IMR-90 (cell line): Measurements from ENCODE around the gene CIROP. TPM values are rescaled to one million over a fixed set of nuclear protein-coding genes. Genes with fewer than 3 reads are reported as not detected.
A peak's percentile ranks its signal among the peaks of the same experiment; 100 is the strongest.

Experiments
- ATAC-seq: fragments of 200-7000 bp; cut with Tn5 transposase; 2 replicates; pipeline ENCODE4 v1.9.1; 2020; ENCODE audit warnings: low read depth, mild to moderate bottlenecking, moderate library complexity
- BruUV-seq: library from RNA; stranded (reverse); fragments of 400-500 nt; replicated peaks from 2 replicates; lab custom pipeline; 2021; lab: Mats Ljungman, UMichigan
- CTCF ChIA-PET: fragments of 300-600 bp; formaldehyde crosslinking; extraction: SDS; loops from one replicate; lab custom pipeline; 2021; ENCODE audit warnings: antibody characterized with exemption; lab: Yijun Ruan, JAX
- POLR2A ChIA-PET: fragments of 300-600 bp; sonication (Branson Sonifier 250); formaldehyde crosslinking; loops from one replicate; lab custom pipeline; 2022; ENCODE audit warnings: antibody characterized with exemption; ENCODE audit not compliant: unreplicated experiment; lab: Charles Lee
- DNase-seq: peaks from one replicate; pipeline ENCODE4 v3.0.0; 2013
- H2AFZ ChIP-seq: replicated peaks from 2 replicates; pipeline ENCODE3; 2013; ENCODE audit warnings: low read length, mild to moderate bottlenecking; ENCODE audit not compliant: poor library complexity
- H2AK5ac ChIP-seq: 2 replicates; pipeline ENCODE4 v1.6.1; 2013; ENCODE audit warnings: low read depth, low read length, inconsistent platforms
- H2AK9ac ChIP-seq: replicated peaks from 2 replicates; pipeline ENCODE3; 2013; ENCODE audit warnings: mild to moderate bottlenecking, low read depth, low read length, moderate library complexity; ENCODE audit not compliant: poor library complexity
- H2BK120ac ChIP-seq: 2 replicates; pipeline ENCODE4 v1.6.1; 2013; ENCODE audit warnings: low read depth, low read length, inconsistent platforms
- H2BK15ac ChIP-seq: 3 replicates; pipeline ENCODE4 v1.6.1; 2013; ENCODE audit warnings: low read depth, low read length, inconsistent platforms
- H2BK20ac ChIP-seq: 2 replicates; pipeline ENCODE4 v1.6.1; 2013; ENCODE audit warnings: low read depth, mild to moderate bottlenecking, inconsistent platforms, low read length, moderate library complexity
- H2BK5ac ChIP-seq: 2 replicates; pipeline ENCODE4 v1.6.1; 2013; ENCODE audit warnings: mild to moderate bottlenecking, low read depth, low read length, inconsistent platforms; ENCODE audit not compliant: poor library complexity, severe bottlenecking
- H3K14ac ChIP-seq: replicated peaks from 2 replicates; pipeline ENCODE4 v1.6.1; 2013; ENCODE audit warnings: low read depth, low read length, inconsistent platforms
- H3K18ac ChIP-seq: 2 replicates; pipeline ENCODE4 v1.6.1; 2013; ENCODE audit warnings: low read depth, low read length, control low read depth
- H3K23ac ChIP-seq: 2 replicates; pipeline ENCODE4 v1.6.1; 2013; ENCODE audit warnings: low read depth, low read length, inconsistent platforms
- H3K27ac ChIP-seq: 2 replicates; pipeline ENCODE4 v1.5.1; 2013; ENCODE audit warnings: mild to moderate bottlenecking, control low read depth, low read length; ENCODE audit not compliant: insufficient read depth
- H3K27me3 ChIP-seq: 2 replicates; pipeline ENCODE4 v1.6.1; 2013; ENCODE audit warnings: low read length; ENCODE audit not compliant: control insufficient read depth, insufficient read depth
- H3K36me3 ChIP-seq: 2 replicates; pipeline ENCODE4 v1.6.1; 2013; ENCODE audit warnings: low read length, mixed read lengths; ENCODE audit not compliant: control insufficient read depth, insufficient read depth
- H3K4ac ChIP-seq: 2 replicates; pipeline ENCODE4 v1.6.1; 2013; ENCODE audit warnings: low read depth, low read length, inconsistent platforms
- H3K4me1 ChIP-seq: 2 replicates; pipeline ENCODE4 v1.6.1; 2013; ENCODE audit warnings: low read length, mixed read lengths; ENCODE audit not compliant: control insufficient read depth, insufficient read depth
- H3K4me2 ChIP-seq: 2 replicates; pipeline ENCODE4 v1.6.1; 2013; ENCODE audit warnings: low read depth, mild to moderate bottlenecking, control low read depth, low read length, moderate library complexity
- H3K4me3 ChIP-seq: 2 replicates; pipeline ENCODE4 v1.5.1; 2013; ENCODE audit warnings: low read depth, mild to moderate bottlenecking, control low read depth, low read length, moderate library complexity; ENCODE audit not compliant: insufficient read depth
- H3K56ac ChIP-seq: 2 replicates; pipeline ENCODE4 v1.6.1; 2013; ENCODE audit warnings: low read length, inconsistent platforms; ENCODE audit not compliant: insufficient read depth; ENCODE audit errors: extremely low read depth
- H3K79me1 ChIP-seq, 2 experiments: 2 replicates each; pipeline ENCODE4 v1.6.1; 2013; ENCODE audit warnings: low read length in 2 of 2, inconsistent platforms in 1 of 2, low read depth in 1 of 2
- H3K9ac ChIP-seq: 2 replicates; pipeline ENCODE4 v1.6.1; 2013; ENCODE audit warnings: low read depth, low read length, control low read depth
- H3K9me1 ChIP-seq: 2 replicates; pipeline ENCODE4 v1.6.1; 2013; ENCODE audit warnings: low read length, inconsistent platforms; ENCODE audit not compliant: insufficient read depth
- H3K9me3 ChIP-seq: 2 replicates; pipeline ENCODE4 v1.6.1; 2013; ENCODE audit warnings: low read length; ENCODE audit not compliant: control insufficient read depth, insufficient read depth
- H4K20me1 ChIP-seq: 2 replicates; pipeline ENCODE4 v1.6.1; 2013; ENCODE audit warnings: low read length, inconsistent platforms; ENCODE audit not compliant: insufficient read depth
- H4K5ac ChIP-seq: 2 replicates; pipeline ENCODE4 v1.6.1; 2013; ENCODE audit warnings: mild to moderate bottlenecking, low read depth, low read length, control low read depth
- H4K8ac ChIP-seq, 2 experiments: 2 replicates each; pipeline ENCODE4 v1.6.1; 2013; ENCODE audit warnings: low read depth in 2 of 2, low read length in 2 of 2, control low read depth in 1 of 2, inconsistent platforms in 1 of 2
- H4K91ac ChIP-seq: 2 replicates; pipeline ENCODE4 v1.6.1; 2013; ENCODE audit warnings: low read depth, low read length, inconsistent platforms; ENCODE audit not compliant: insufficient read depth
- POLR2A ChIP-seq: IDR thresholded peaks from 2 replicates; pipeline ENCODE4 v1.6.1; 2012; ENCODE audit warnings: mild to moderate bottlenecking, low read depth, low read length
- RAD21 ChIP-seq: IDR thresholded peaks from 2 replicates; pipeline ENCODE4 v1.6.1; 2012; ENCODE audit warnings: low read length, improper control_type of control experiment
- WGBS, 2 experiments: methylation state at CpG; one replicate each; pipeline versions ENCODE4 v1.1.5 to v1.1.7; 2013; ENCODE audit warnings: missing lambda C conversion rate in 2 of 2; ENCODE audit not compliant: insufficient read length in 1 of 2; ENCODE audit errors: extremely low coverage in 2 of 2; 5-methylcytosine and 5-hydroxymethylcytosine counted together
- dilution Hi-C: fragments of 300-500 bp; cut with HindIII; formaldehyde crosslinking; loops from one replicate; pipeline ENCODE4 v1.14.3; 2018; ENCODE audit warnings: low sequenced_read_pairs; ENCODE audit not compliant: unreplicated experiment
- in situ Hi-C: fragments of 300-500 bp; cut with MboI; formaldehyde crosslinking; loops from 3 replicates; pipeline ENCODE4 v1.14.3; 2019; ENCODE audit warnings: low sequenced_read_pairs, inconsistent platforms, mixed read lengths
- intact Hi-C: fragments of 100-400 bp; cut with micrococcal nuclease; formaldehyde crosslinking; loops from 2 replicates; pipeline ENCODE4 v1.10.0; 2022
- polyA plus RNA-seq, 3 experiments: library from polyadenylated mRNA; depleted of rRNA; stranded (reverse); fragments of >200 nt; gene quantifications; 2 replicates each; pipeline ENCODE4 v1.2.3, GENCODE V29; 2012; ENCODE audit warnings: low replicate concordance in 1 of 3
- total RNA-seq: library from RNA; depleted of rRNA; stranded (reverse); fragments of >200 nt; gene quantifications from 2 replicates; pipeline ENCODE4 v1.2.3, GENCODE V29; 2012
- TF ChIP-seq, protein P1 (sequence below): conservative IDR thresholded peaks from 2 replicates; pipeline ENCODE4 v1.5.1; 2012; ENCODE audit warnings: mild to moderate bottlenecking, low read depth, low read length, improper control_type of control experiment

Gene CIROP
- total and polyA plus RNA-seq, 2 of the 4 experiments (the other 2 are of a cell fraction): 0.31 to 0.36 TPM

DNA sequence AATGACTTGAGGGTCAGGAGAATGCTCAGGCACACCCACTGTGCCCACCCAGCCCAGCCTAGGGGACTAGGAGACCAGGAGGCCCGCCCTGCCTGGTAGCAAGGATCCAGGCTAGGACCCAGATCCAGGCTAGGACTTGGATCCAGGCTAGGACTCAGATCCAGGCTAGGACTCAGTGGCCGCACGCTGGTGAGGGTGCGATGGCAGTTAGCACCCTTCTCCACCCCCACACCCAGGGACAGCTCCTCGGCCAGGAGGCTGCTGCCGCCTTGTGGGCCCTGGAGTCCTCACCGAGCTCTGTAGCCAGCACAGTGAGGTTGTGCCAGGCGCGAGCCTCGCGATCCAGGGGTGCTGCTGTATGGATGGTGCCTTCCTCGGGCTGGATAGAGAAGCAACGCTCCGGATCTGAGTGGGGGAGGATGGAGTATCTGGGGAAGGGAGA is 52.6 kb downstream of the CIROP start:
- 60% methylated on average over 2 of the region's 14 CpGs; no CpG with 5 or more reads in 1 of the 2 experiments for WGBS, 2 experiments
- H4K20me1 ChIP-seq: no peaks in the 10 kb centered on the region; the same call in 1 of the 2 replicates
- no peak overlapping the region for H4K5ac ChIP-seq
- in situ Hi-C loops: loop anchor here (5.0 kb wide), 1 partner anchor 60 kb away; no protein-coding TSS in a partner anchor
- H2BK15ac ChIP-seq: no peak overlapping the region
- no peak overlapping the region for H2BK5ac ChIP-seq
- peaks cover 0 to 19% of the 10 kb centered on the region in 2 experiments; a peak in 2 of 4 replicates for H3K79me1 ChIP-seq
- no peak overlapping the region for H3K56ac ChIP-seq
- no peak overlapping the region for H3K4me3 ChIP-seq
- ATAC-seq (no peak), DNase-seq (no peak)
- CTCF ChIA-PET: interaction anchor here (1.4 to 1.5 kb wide), 2 partner anchors 57 to 59 kb away, joined by 4 to 5 read pairs; no protein-coding TSS in a partner anchor
- no peak overlapping the region for H3K9ac ChIP-seq
- no peak overlapping the region for H3K23ac ChIP-seq
- H2AK9ac ChIP-seq: peak overlapping the region; percentile 23
- no peak overlapping the region for H2BK120ac ChIP-seq
- H3K27me3 ChIP-seq: no peaks in the 10 kb centered on the region
- intact Hi-C loops: loop anchor here (1.0 kb wide), 1 partner anchor 34 kb away; no protein-coding TSS in a partner anchor
- TF ChIP-seq RAD21 (peak; percentile 27; the same call in 1 of the 2 replicates), POLR2A (no peak)
- TF ChIP-seq, protein P1, sequence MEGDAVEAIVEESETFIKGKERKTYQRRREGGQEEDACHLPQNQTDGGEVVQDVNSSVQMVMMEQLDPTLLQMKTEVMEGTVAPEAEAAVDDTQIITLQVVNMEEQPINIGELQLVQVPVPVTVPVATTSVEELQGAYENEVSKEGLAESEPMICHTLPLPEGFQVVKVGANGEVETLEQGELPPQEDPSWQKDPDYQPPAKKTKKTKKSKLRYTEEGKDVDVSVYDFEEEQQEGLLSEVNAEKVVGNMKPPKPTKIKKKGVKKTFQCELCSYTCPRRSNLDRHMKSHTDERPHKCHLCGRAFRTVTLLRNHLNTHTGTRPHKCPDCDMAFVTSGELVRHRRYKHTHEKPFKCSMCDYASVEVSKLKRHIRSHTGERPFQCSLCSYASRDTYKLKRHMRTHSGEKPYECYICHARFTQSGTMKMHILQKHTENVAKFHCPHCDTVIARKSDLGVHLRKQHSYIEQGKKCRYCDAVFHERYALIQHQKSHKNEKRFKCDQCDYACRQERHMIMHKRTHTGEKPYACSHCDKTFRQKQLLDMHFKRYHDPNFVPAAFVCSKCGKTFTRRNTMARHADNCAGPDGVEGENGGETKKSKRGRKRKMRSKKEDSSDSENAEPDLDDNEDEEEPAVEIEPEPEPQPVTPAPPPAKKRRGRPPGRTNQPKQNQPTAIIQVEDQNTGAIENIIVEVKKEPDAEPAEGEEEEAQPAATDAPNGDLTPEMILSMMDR: 0 out of 2 replicates have a peak, but pooled peaks have one; percentile 3
- H3K27ac ChIP-seq: no peak overlapping the region
- POLR2A ChIA-PET: interaction anchor here (1.0 kb wide), 1 partner anchor 122 kb away, joined by 4 read pairs; no protein-coding TSS in a partner anchor
- H2BK20ac ChIP-seq: no peak overlapping the region
- no peak overlapping the region for H4K91ac ChIP-seq
- peaks cover 3% of the 10 kb centered on the region; the same call in 1 of the 2 replicates for H3K9me1 ChIP-seq
- H3K4me2 ChIP-seq: no peak overlapping the region
- dilution Hi-C loops: no loop called here
- H2AFZ ChIP-seq: no peak overlapping the region
- H3K14ac ChIP-seq: no peak overlapping the region
- H3K4ac ChIP-seq: no peak overlapping the region
- peaks cover 11% of the 10 kb centered on the region for H3K4me1 ChIP-seq
- no peak overlapping the region for H3K18ac ChIP-seq
- H2AK5ac ChIP-seq: no peak overlapping the region
- peaks cover 2% of the 10 kb centered on the region; the same call in 1 of the 2 replicates for H3K36me3 ChIP-seq
- BruUV-seq: no TSS peak
- no peak overlapping the region for H4K8ac ChIP-seq
- no peaks in the 10 kb centered on the region for H3K9me3 ChIP-seq
